WERI-Rb-1 (cell line): Measurements from ENCODE around the gene ZNF281.
"Not testable (repeated sequence)": the region's sequence is repeated elsewhere in the genome, so short reads cannot be mapped to it uniquely, and the experiment has no call there.

Source experiments
- DNase-seq: peaks from one replicate; pipeline ENCODE4 v3.0.0-alpha.2; 2020
- H3K27ac ChIP-seq: fragments of 250-450 bp; sonication (Bioruptor Pico); 2 replicates; pipeline ENCODE4 v1.5.1; 2020; ENCODE audit warnings: mild to moderate bottlenecking, moderate library complexity
- H3K27me3 ChIP-seq: fragments of 250-450 bp; sonication (Bioruptor Pico); 2 replicates; pipeline ENCODE4 v1.5.1; 2021; ENCODE audit warnings: mild to moderate bottlenecking, low read depth, moderate library complexity; ENCODE audit not compliant: insufficient read depth, severe bottlenecking
- H3K36me3 ChIP-seq: fragments of 250-450 bp; sonication (Bioruptor Pico); 2 replicates; pipeline ENCODE4 v1.5.1; 2020; ENCODE audit warnings: mild to moderate bottlenecking, moderate library complexity
- H3K4me3 ChIP-seq: 2 replicates; pipeline ENCODE4 v1.5.1; 2011; ENCODE audit warnings: low read depth, mild to moderate bottlenecking, control low read depth, low read length
- H3K9me3 ChIP-seq: fragments of 250-450 bp; sonication (Bioruptor Pico); 2 replicates; pipeline ENCODE4 v1.5.1; 2021; ENCODE audit warnings: mild to moderate bottlenecking, moderate library complexity; ENCODE audit not compliant: severe bottlenecking
- CTCF ChIP-seq: IDR thresholded peaks from 2 replicates; pipeline ENCODE4 v1.5.1; 2011; ENCODE audit warnings: low read depth, mild to moderate bottlenecking, control low read depth, inconsistent platforms, low read length

ZNF281 gene

GRCh38 chr1:200415789-200416593, 6.2 kb upstream of the ZNF281 start:
- no peak for TF ChIP-seq CTCF

GRCh38 chr1:200415227-200415626, 5.4 kb upstream of the ZNF281 start:
- Histone ChIP-seq H3K9me3 (no peaks in the 10 kb centered on the region), H3K27ac (no peak overlapping the region), H3K27me3 (no peaks in the 10 kb centered on the region), H3K36me3 (no peaks in the 10 kb centered on the region), H3K4me3 (no peak overlapping the region)
- DNase-seq, result no peak
- no peak for TF ChIP-seq CTCF

More at GRCh38 chr1:200415789-200416593, 6.2 kb upstream of the ZNF281 start:
- Histone ChIP-seq H3K4me3 (no peak overlapping the region), H3K36me3 (no peaks in the 10 kb centered on the region), H3K9me3 (no peaks in the 10 kb centered on the region), H3K27me3 (no peaks in the 10 kb centered on the region), H3K27ac (no peak overlapping the region)
- no peak for DNase-seq

- no peaks in the 10 kb centered on the region for H3K9me3 ChIP-seq
- TF ChIP-seq CTCF, result no peak
- H3K27me3 ChIP-seq, result no peaks in the 10 kb centered on the region
- no peak for DNase-seq
- no peak overlapping the region for H3K27ac ChIP-seq
- H3K4me3 ChIP-seq, result no peak overlapping the region
- peaks cover 2% of the 10 kb centered on the region for H3K36me3 ChIP-seq
Observed at GRCh38 chr1:200414657-200415056, 4.8 kb upstream of the ZNF281 start.

- H3K27ac ChIP-seq, H3K9me3 ChIP-seq, DNase-seq, H3K4me3 ChIP-seq, H3K36me3 ChIP-seq, H3K27me3 ChIP-seq: not testable (repeated sequence)
Observed at GRCh38 chr1:200413766-200414165, 3.9 kb upstream of the ZNF281 start.

- DNase-seq, result no peak
- Histone ChIP-seq H3K27me3 (no peaks in the 10 kb centered on the region), H3K27ac (no peak overlapping the region), H3K4me3 (no peak overlapping the region), H3K9me3 (no peaks in the 10 kb centered on the region), H3K36me3 (peaks cover 30% of the 10 kb centered on the region)
- TF ChIP-seq CTCF, result no peak
Observed at GRCh38 chr1:200411406-200412257, 1.8 kb upstream of the ZNF281 start.

GRCh38 chr1:200410566-200410878, 686 bp upstream of the ZNF281 start:
- H3K27ac ChIP-seq, result peak overlapping the region; percentile 86

More at GRCh38 chr1:200410566-200410878, 686 bp upstream of the ZNF281 start:
- peaks cover 41% of the 10 kb centered on the region for H3K36me3 ChIP-seq
- H3K9me3 ChIP-seq, result no peaks in the 10 kb centered on the region
- peak overlapping the region; percentile 87 for H3K4me3 ChIP-seq
- TF ChIP-seq CTCF, result no peak
- H3K27me3 ChIP-seq, result no peaks in the 10 kb centered on the region
- DNase-seq, result no peak
